Ascending aorta (tissue), 2 donors: ENCODE measurements around the gene HPS4. TPM values are rescaled to one million over a fixed set of nuclear protein-coding genes. Genes with fewer than 3 reads are reported as not detected.

Experiments
- DNase-seq, 2 donors: peaks; one replicate each; pipeline ENCODE4 v3.0.0-alpha.2; 2019; ENCODE audit warnings: low spot score in 2 of 2
- H3K27ac ChIP-seq, 2 donors: fragments of 200-600 bp; sonication (generic); one replicate each; pipeline ENCODE4 v1.5.1; 2016 to 2017; ENCODE audit warnings: mild to moderate bottlenecking in 1 of 2
- H3K27me3 ChIP-seq: fragments of 200-600 bp; sonication (generic); one replicate; pipeline ENCODE4 v1.5.1; 2017
- H3K36me3 ChIP-seq, 2 donors: fragments of 200-600 bp; sonication (generic); one replicate each; pipeline ENCODE4 v1.5.1; 2016
- H3K4me1 ChIP-seq, 2 donors: fragments of 200-600 bp; sonication (generic); one replicate each; pipeline ENCODE4 v1.5.1; 2016 to 2017; ENCODE audit warnings: mild to moderate bottlenecking in 1 of 2
- H3K4me3 ChIP-seq, 2 donors: fragments of 200-600 bp; sonication (generic); one replicate each; pipeline ENCODE4 v1.5.1; 2016 to 2017; ENCODE audit warnings: mild to moderate bottlenecking in 1 of 2
- H3K9me3 ChIP-seq, 2 donors: fragments of 200-600 bp; sonication (generic); one replicate each; pipeline ENCODE4 v1.5.1; 2016
- intact Hi-C: fragments of 100-400 bp; cut with DNase I; formaldehyde crosslinking; loops from one replicate; pipeline ENCODE4 v1.15.1; 2023
- total RNA-seq: library from RNA; depleted of rRNA; stranded (reverse); fragments of >200 nt; gene quantifications from one replicate; pipeline ENCODE4 v1.1.0, GENCODE V29; 2016
- TF ChIP-seq, protein P1 (sequence below), 3 experiments: fragments of 200-600 bp in 2 of 3; fragments of 450-650 bp in 1 of 3; sonication (generic) in 2 of 3; IDR thresholded peaks; one replicate each; pipeline ENCODE4 v1.5.1; 2016 to 2019; ENCODE audit warnings: antibody characterized with exemption in 3 of 3, mild to moderate bottlenecking in 1 of 3, moderate library complexity in 1 of 3

The HPS4 gene
- total RNA-seq, 1 donor from 2014 or later = 39.3 TPM

DNA sequence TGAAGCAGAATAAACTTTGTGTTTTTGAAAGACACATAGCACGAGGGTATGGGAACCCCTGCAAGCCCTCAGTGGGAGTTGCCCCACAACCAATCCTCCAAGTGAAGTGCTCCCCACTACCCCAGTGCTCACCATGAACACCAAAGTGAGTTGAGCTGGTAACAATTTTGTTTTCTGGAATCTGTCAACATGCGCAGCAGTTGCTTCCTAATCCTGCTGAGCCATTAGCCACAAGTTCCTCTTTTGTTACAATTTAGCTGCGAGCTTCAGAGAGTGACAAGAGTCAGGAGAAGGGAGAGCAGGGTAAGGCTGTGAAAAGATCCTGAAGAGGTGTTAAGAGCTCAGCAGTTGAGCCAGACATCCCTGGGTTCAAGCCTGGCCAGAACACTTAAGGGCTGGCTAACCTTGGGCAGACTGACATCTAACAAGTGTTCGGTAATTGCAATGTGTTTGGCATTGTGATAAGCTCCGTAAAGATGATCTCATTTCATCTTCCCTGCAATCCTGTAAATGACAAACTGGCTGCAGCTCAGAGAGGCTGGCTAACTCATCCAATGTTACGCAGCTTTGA, 78.6 kb downstream of the HPS4 start:
- no peak overlapping the region for H3K27ac ChIP-seq
- no peaks in the 10 kb centered on the region for H3K4me1 ChIP-seq
- DNase-seq = no peak
- TF ChIP-seq, protein P1, sequence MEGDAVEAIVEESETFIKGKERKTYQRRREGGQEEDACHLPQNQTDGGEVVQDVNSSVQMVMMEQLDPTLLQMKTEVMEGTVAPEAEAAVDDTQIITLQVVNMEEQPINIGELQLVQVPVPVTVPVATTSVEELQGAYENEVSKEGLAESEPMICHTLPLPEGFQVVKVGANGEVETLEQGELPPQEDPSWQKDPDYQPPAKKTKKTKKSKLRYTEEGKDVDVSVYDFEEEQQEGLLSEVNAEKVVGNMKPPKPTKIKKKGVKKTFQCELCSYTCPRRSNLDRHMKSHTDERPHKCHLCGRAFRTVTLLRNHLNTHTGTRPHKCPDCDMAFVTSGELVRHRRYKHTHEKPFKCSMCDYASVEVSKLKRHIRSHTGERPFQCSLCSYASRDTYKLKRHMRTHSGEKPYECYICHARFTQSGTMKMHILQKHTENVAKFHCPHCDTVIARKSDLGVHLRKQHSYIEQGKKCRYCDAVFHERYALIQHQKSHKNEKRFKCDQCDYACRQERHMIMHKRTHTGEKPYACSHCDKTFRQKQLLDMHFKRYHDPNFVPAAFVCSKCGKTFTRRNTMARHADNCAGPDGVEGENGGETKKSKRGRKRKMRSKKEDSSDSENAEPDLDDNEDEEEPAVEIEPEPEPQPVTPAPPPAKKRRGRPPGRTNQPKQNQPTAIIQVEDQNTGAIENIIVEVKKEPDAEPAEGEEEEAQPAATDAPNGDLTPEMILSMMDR (IDR thresholded peaks at IDR 0.05) = no peak
- no peaks in the 10 kb centered on the region for H3K36me3 ChIP-seq
- H3K4me3 ChIP-seq = no peak overlapping the region
- no peaks in the 10 kb centered on the region for H3K27me3 ChIP-seq
- intact Hi-C loops = no loop called here
- no peaks in the 10 kb centered on the region for H3K9me3 ChIP-seq

DNA sequence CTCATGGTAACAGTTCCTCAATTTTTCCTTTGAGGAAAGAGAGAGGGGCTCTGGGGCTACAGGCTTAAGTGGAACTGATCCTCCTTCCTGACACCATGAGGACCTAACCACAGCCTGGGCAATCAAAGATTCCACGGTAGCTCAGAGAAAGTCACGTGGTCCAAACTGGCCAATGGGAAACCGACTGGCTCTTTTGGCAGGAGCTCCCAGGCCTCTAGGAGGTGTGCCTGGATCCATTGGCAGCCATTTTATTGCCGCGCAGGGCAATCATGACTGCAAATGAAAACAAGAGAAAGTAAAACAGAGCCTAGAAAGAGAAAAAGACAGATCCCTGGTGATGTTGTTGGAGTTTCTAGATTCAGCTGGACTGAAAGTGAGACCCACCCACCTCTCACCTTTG, 81.9 kb downstream of the HPS4 start:
- Histone ChIP-seq H3K27me3 (no peaks in the 10 kb centered on the region), H3K4me3 (no peak overlapping the region), H3K36me3 (no peaks in the 10 kb centered on the region), H3K27ac (no peak overlapping the region), H3K4me1 (no peaks in the 10 kb centered on the region), H3K9me3 (no peaks in the 10 kb centered on the region)
- intact Hi-C loops = no loop called here
- TF ChIP-seq, protein P1 (IDR thresholded peaks at IDR 0.05) = no peak
- DNase-seq = no peak

Other genes starting within 250 kb of the HPS4 start
- gene ASPHD2, start 54.5 kb downstream of the HPS4 start, total RNA-seq = 0.32 TPM
- gene SRRD, start 94 bp upstream of the HPS4 start, total RNA-seq = 85.6 TPM
- 11.6 TPM for gene TFIP11, start 28.7 kb upstream of the HPS4 start, total RNA-seq
- 251 TPM for gene TPST2, start 106.3 kb upstream of the HPS4 start, total RNA-seq
- gene CRYBB1, start 134.2 kb upstream of the HPS4 start, total RNA-seq = 7.3 TPM
- gene CRYBA4, start 138.2 kb upstream of the HPS4 start, total RNA-seq = not detected
- gene MIAT, start 173.8 kb upstream of the HPS4 start, total RNA-seq = 0.53 TPM